HepG2 (cell line): ENCODE data around the gene HNRNPUL1. TPM values are rescaled to one million over a fixed set of nuclear protein-coding genes. Genes with fewer than 3 reads are reported as not detected.

Experiments
- ARHGAP35 ChIP-seq: sonication (generic); formaldehyde crosslinking; IDR thresholded peaks from 2 replicates; pipeline ENCODE4 v1.9.0; 2022; ENCODE audit warnings: mild to moderate bottlenecking, inconsistent platforms, moderate library complexity, missing genetic modification reagents, borderline replicate concordance
- ATF7-NPFF ChIP-seq: sonication (generic); formaldehyde crosslinking; IDR thresholded peaks from 2 replicates; pipeline ENCODE4 v1.8.1; 2023; ENCODE audit warnings: mild to moderate bottlenecking, low read depth, missing genetic modification reagents, moderate library complexity
- FOXP1 ChIP-seq, 2 experiments: fragments of 450-650 bp in 1 of 2; IDR thresholded peaks; 2 replicates each; pipeline ENCODE4 v1.6.1; 2017 to 2018; ENCODE audit warnings: antibody characterized with exemption in 1 of 2
- KLF11 ChIP-seq: IDR thresholded peaks from 2 replicates; pipeline ENCODE4 v1.6.1; 2016; ENCODE audit warnings: missing compliant biosample characterization
- MAX ChIP-seq: IDR thresholded peaks from 2 replicates; pipeline ENCODE4 v1.6.1; 2012; ENCODE audit warnings: inconsistent platforms
- NFKBIZ ChIP-seq: IDR thresholded peaks from 2 replicates; pipeline ENCODE4 v1.6.1; 2018; ENCODE audit warnings: missing genetic modification reagents, missing compliant biosample characterization
- NR3C1 ChIP-seq: sonication (generic); formaldehyde crosslinking; IDR thresholded peaks from 2 replicates; pipeline ENCODE4 v1.4.0; 2020; ENCODE audit warnings: missing genetic modification reagents
- PCBP1 ChIP-seq: fragments of 200-400 bp; formaldehyde crosslinking; IDR thresholded peaks from 2 replicates; pipeline ENCODE4 v1.6.1; 2017; ENCODE audit warnings: mild to moderate bottlenecking, low read depth, low read length, borderline replicate concordance
- SMAD9 ChIP-seq: sonication (generic); formaldehyde crosslinking; IDR thresholded peaks from 2 replicates; pipeline ENCODE4 v1.5.1; 2020; ENCODE audit warnings: mild to moderate bottlenecking, missing genetic modification reagents
- SP1 ChIP-seq, 2 experiments: fragments of 450-650 bp in 1 of 2; sonication (generic) in 1 of 2; formaldehyde crosslinking in 1 of 2; IDR thresholded peaks; 2 replicates each; pipeline versions ENCODE4 v1.4.0 to v1.6.1; 2016 to 2020; ENCODE audit warnings: missing genetic modification reagents in 1 of 2
- ZNF136 ChIP-seq: sonication (generic); formaldehyde crosslinking; IDR thresholded peaks from 2 replicates; pipeline ENCODE4 v1.8.1; 2022; ENCODE audit warnings: low read depth, mild to moderate bottlenecking, moderate library complexity, missing genetic modification reagents
- ZNF558 ChIP-seq: sonication (generic); formaldehyde crosslinking; IDR thresholded peaks from 2 replicates; pipeline ENCODE4 v1.9.0; 2022; ENCODE audit warnings: mild to moderate bottlenecking, missing genetic modification reagents, borderline replicate concordance
- ZNF776 ChIP-seq: sonication (generic); formaldehyde crosslinking; IDR thresholded peaks from 2 replicates; pipeline ENCODE4 v1.4.0; 2020; ENCODE audit warnings: mild to moderate bottlenecking, missing genetic modification reagents
- ZNF839 ChIP-seq: sonication (generic); formaldehyde crosslinking; IDR thresholded peaks from 2 replicates; pipeline ENCODE4 v1.4.0; 2020; ENCODE audit warnings: missing genetic modification reagents, mild to moderate bottlenecking, borderline replicate concordance
- ZNF883 ChIP-seq: sonication (generic); formaldehyde crosslinking; IDR thresholded peaks from 2 replicates; pipeline ENCODE4 v1.5.1; 2020; ENCODE audit warnings: mild to moderate bottlenecking, missing genetic modification reagents; ENCODE audit errors: not compliant biosample characterization
- ZSCAN9 ChIP-seq: IDR thresholded peaks from 2 replicates; pipeline ENCODE4 v1.6.1; 2016; ENCODE audit warnings: borderline replicate concordance
- polyA plus RNA-seq, 8 experiments: library from polyadenylated mRNA; depleted of rRNA in 3 of 8; stranded (reverse) in 7 of 8; unstranded in 1 of 8; fragments of >200 nt; fragmentation: Illumina TruSeq in 4 of 8; extraction: Trizol in 4 of 8; gene quantifications; 2 replicates each; pipeline versions ENCODE4 v1.2.1 to v1.2.3, GENCODE V29; 2011 to 2016; ENCODE audit warnings: low read depth in 4 of 8, missing spikeins in 1 of 8, mixed read lengths in 1 of 8; ENCODE audit not compliant: insufficient read depth in 1 of 8
- total RNA-seq, 5 experiments: library from RNA; depleted of rRNA; stranded (reverse); fragments of >200 nt; fragmentation: Illumina TruSeq; extraction: Trizol; gene quantifications; 2 replicates each; pipeline ENCODE4 v1.2.3, GENCODE V29; 2016; ENCODE audit warnings: low read depth in 1 of 5
- TF ChIP-seq, protein P1 (sequence below): sonication (generic); formaldehyde crosslinking; conservative IDR thresholded peaks from 2 replicates; pipeline ENCODE4 v1.4.0; 2020; ENCODE audit warnings: mild to moderate bottlenecking, missing genetic modification reagents, moderate library complexity

The HNRNPUL1 gene
- total and polyA plus RNA-seq, 2 of the 13 experiments (the other 11 are each of a cell fraction or from before 2014, with no cell fraction given): 30.9 to 81.7 TPM

DNA sequence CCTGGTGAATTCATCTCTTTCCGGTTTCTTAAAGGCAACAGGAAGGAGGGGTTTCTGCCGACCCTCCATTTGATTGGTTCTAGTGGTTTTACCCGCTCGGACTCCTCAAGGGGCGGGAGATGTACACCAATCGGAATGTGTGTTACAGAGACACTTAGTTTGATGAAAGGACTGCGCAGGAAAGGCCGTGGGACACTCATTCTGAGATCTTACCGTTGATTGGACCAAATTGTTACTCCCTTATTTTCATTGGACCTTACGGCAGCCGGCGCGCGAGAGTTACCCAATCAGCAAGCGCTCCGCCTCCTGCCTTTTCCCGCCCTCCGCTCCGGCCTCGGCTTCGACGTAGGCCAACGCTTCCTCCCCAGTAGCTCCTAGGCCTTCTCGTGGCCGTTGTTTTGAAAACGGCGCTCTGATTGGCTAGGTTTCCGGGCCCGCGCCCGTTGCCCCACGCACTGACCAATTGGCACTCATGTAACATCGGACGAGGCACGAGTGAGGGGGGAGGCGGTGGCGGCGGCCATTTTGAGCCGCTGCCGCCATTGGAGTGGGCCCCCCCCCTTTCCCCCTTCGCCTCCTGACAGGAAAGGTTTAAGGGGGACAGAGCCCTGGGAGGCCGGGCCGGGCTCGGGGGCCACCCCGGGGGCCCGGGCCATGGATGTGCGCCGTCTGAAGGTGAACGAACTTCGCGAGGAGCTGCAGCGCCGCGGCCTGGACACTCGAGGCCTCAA lies at the start of gene HNRNPUL1 (continued):
- TF ChIP-seq, protein P1, sequence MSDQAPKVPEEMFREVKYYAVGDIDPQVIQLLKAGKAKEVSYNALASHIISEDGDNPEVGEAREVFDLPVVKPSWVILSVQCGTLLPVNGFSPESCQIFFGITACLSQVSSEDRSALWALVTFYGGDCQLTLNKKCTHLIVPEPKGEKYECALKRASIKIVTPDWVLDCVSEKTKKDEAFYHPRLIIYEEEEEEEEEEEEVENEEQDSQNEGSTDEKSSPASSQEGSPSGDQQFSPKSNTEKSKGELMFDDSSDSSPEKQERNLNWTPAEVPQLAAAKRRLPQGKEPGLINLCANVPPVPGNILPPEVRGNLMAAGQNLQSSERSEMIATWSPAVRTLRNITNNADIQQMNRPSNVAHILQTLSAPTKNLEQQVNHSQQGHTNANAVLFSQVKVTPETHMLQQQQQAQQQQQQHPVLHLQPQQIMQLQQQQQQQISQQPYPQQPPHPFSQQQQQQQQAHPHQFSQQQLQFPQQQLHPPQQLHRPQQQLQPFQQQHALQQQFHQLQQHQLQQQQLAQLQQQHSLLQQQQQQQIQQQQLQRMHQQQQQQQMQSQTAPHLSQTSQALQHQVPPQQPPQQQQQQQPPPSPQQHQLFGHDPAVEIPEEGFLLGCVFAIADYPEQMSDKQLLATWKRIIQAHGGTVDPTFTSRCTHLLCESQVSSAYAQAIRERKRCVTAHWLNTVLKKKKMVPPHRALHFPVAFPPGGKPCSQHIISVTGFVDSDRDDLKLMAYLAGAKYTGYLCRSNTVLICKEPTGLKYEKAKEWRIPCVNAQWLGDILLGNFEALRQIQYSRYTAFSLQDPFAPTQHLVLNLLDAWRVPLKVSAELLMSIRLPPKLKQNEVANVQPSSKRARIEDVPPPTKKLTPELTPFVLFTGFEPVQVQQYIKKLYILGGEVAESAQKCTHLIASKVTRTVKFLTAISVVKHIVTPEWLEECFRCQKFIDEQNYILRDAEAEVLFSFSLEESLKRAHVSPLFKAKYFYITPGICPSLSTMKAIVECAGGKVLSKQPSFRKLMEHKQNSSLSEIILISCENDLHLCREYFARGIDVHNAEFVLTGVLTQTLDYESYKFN: 0 out of 2 replicates have a peak, but pooled peaks have one; percentile 27
- TF ChIP-seq ZSCAN9 (CRISPR knock-in tag) (peak; percentile 51), ATF7-NPFF (CRISPR knock-in tag) (peak; percentile 57; the same call in 1 of the 2 replicates), ZNF839 (peak; percentile 25; the same call in 1 of the 2 replicates), NFKBIZ (CRISPR knock-in tag) (0 out of 2 replicates have a peak, but pooled peaks have one; percentile 47), ZNF776 (CRISPR knock-in tag) (peak; percentile 75), MAX (peak; percentile 96), ZNF136 (CRISPR knock-in tag) (peak; percentile 69), ZNF558 (CRISPR knock-in tag) (peak; percentile 78; the same call in 1 of the 2 replicates), KLF11 (CRISPR knock-in tag) (no peak; the same call in 1 of the 2 replicates), SP1 (IDR thresholded peaks at IDR 0.05) (no peak), SP1 (CRISPR knock-in tag; IDR thresholded peaks at IDR 0.05) (peak; percentile 80), PCBP1 (peak; percentile 97), FOXP1 (IDR thresholded peaks at IDR 0.05) (no peak; the same call in 1 of the 2 replicates), FOXP1 (CRISPR knock-in tag; IDR thresholded peaks at IDR 0.05) (no peak), NR3C1 (no peak), ARHGAP35 (CRISPR knock-in tag) (peak; percentile 35; the same call in 1 of the 2 replicates), SMAD9 (CRISPR knock-in tag) (no peak), ZNF883 (CRISPR knock-in tag) (peak; percentile 67)
